ENCODE measurements around the gene BDH1.
"Not testable (repeated sequence)": the region's sequence is repeated elsewhere in the genome, so short reads cannot be mapped to it uniquely, and the experiment has no call there.

BDH1 gene

GRCh38 chr3:197555281-197556261, at the start of gene BDH1:
Gene BDH1, minus strand, starts transcription at chr3:197555968. Its CDS starts 9,525 bp downstream, at chr3:197546443.
- DNase-seq: peak; percentile 74

- no peak for DNase-seq
Observed at GRCh38 chr3:197603317-197603933, 47.7 kb upstream of the BDH1 start.

- not testable (repeated sequence) for DNase-seq
Observed at GRCh38 chr3:197602351-197602750, 46.6 kb upstream of the BDH1 start.

- DNase-seq: not testable (repeated sequence)
Observed at GRCh38 chr3:197601566-197601840, 45.7 kb upstream of the BDH1 start.

- no peak for DNase-seq
Observed at GRCh38 chr3:197600796-197601565, 45.2 kb upstream of the BDH1 start.

- peak; percentile 72 for DNase-seq
Observed at GRCh38 chr3:197599089-197599765, 43.5 kb upstream of the BDH1 start.

GRCh38 chr3:197598404-197598980, 42.7 kb upstream of the BDH1 start:
- DNase-seq: no peak

- DNase-seq: no peak
Observed at GRCh38 chr3:197597335-197597734, 41.6 kb upstream of the BDH1 start.

GRCh38 chr3:197595470-197596185, 39.9 kb upstream of the BDH1 start:
- DNase-seq: no peak

GRCh38 chr3:197593046-197593380, 37.2 kb upstream of the BDH1 start:
- DNase-seq: no peak

GRCh38 chr3:197592361-197593045, 36.7 kb upstream of the BDH1 start:
- no peak for DNase-seq

GRCh38 chr3:197591816-197592215, 36.0 kb upstream of the BDH1 start:
- no peak for DNase-seq

GRCh38 chr3:197590313-197590962, 34.7 kb upstream of the BDH1 start:
- no peak for DNase-seq

GRCh38 chr3:197589545-197589944, 33.8 kb upstream of the BDH1 start:
- DNase-seq: no peak

- not testable (repeated sequence) for DNase-seq
Observed at GRCh38 chr3:197586768-197587167, 31.0 kb upstream of the BDH1 start.

- no peak for DNase-seq
Observed at GRCh38 chr3:197586181-197586580, 30.4 kb upstream of the BDH1 start.

- no peak for DNase-seq
Observed at GRCh38 chr3:197584733-197585132, 29.0 kb upstream of the BDH1 start.

- no peak for DNase-seq
Observed at GRCh38 chr3:197583371-197583770, 27.6 kb upstream of the BDH1 start.

- no peak for DNase-seq
Observed at GRCh38 chr3:197580253-197580691, 24.5 kb upstream of the BDH1 start.

GRCh38 chr3:197578376-197578775, 22.6 kb upstream of the BDH1 start:
- DNase-seq: no peak
